Measurements from ENCODE around the gene HPS3.
"Not testable (repeated sequence)": the region's sequence is repeated elsewhere in the genome, so short reads cannot be mapped to it uniquely, and the experiment has no call there.

Gene HPS3

GRCh38 chr3:149129326-149130205, at the start of gene HPS3:
Gene HPS3, plus strand, starts transcription at chr3:149129638. Its CDS starts 86 bp downstream, at chr3:149129724.
- DNase-seq = peak; percentile 83 to 85

GRCh38 chr3:149080011-149080698, 49.3 kb upstream of the HPS3 start:
- no peak for DNase-seq

- DNase-seq = no peak
Observed at GRCh38 chr3:149080699-149081091, 48.7 kb upstream of the HPS3 start.

GRCh38 chr3:149081772-149082171, 47.7 kb upstream of the HPS3 start:
- DNase-seq = no peak

GRCh38 chr3:149085828-149086231, 43.6 kb upstream of the HPS3 start:
- no peak for DNase-seq

GRCh38 chr3:149086232-149086988, 43.0 kb upstream of the HPS3 start, which contains the start of gene HLTF:
Gene HLTF, minus strand, starts transcription at chr3:149086533. Its CDS starts 197 bp downstream, at chr3:149086336.
- DNase-seq = peak; percentile 88 to 92

- DNase-seq = no peak
Observed at GRCh38 chr3:149087208-149087607, 42.2 kb upstream of the HPS3 start.

GRCh38 chr3:149089395-149089794, 40.0 kb upstream of the HPS3 start:
- no peak for DNase-seq

- no peak for DNase-seq
Observed at GRCh38 chr3:149090461-149090860, 39.0 kb upstream of the HPS3 start.

GRCh38 chr3:149090907-149091306, 38.5 kb upstream of the HPS3 start:
- DNase-seq = no peak

GRCh38 chr3:149091983-149092382, 37.5 kb upstream of the HPS3 start:
- DNase-seq = no peak

- no peak for DNase-seq
Observed at GRCh38 chr3:149095487-149095886, 34.0 kb upstream of the HPS3 start.

- DNase-seq = not testable (repeated sequence)
Observed at GRCh38 chr3:149097987-149098386, 31.5 kb upstream of the HPS3 start.

- no peak for DNase-seq
Observed at GRCh38 chr3:149101154-149101553, 28.3 kb upstream of the HPS3 start.

GRCh38 chr3:149101641-149102040, 27.8 kb upstream of the HPS3 start:
- DNase-seq = no peak

- DNase-seq = no peak
Observed at GRCh38 chr3:149104484-149104883, 25.0 kb upstream of the HPS3 start.

- no peak for DNase-seq
Observed at GRCh38 chr3:149114458-149114857, 15.0 kb upstream of the HPS3 start.

- DNase-seq = no peak
Observed at GRCh38 chr3:149115114-149115513, 14.3 kb upstream of the HPS3 start.

GRCh38 chr3:149118724-149119123, 10.7 kb upstream of the HPS3 start:
- no peak for DNase-seq

GRCh38 chr3:149119466-149119865, 10.0 kb upstream of the HPS3 start:
- DNase-seq = no peak

GRCh38 chr3:149120051-149120972, 9.1 kb upstream of the HPS3 start:
- no peak for DNase-seq

Measured in activated CD4-positive, alpha-beta T cell treated with anti-CD3 and anti-CD28 coated beads, Interleukin-2, amount 50 U/mL, for 48 hours (primary cell).